HepG2 (cell line): ENCODE data around the gene ACAT1. TPM values are rescaled to one million over a fixed set of nuclear protein-coding genes. Genes with fewer than 3 reads are reported as not detected.

Source experiments
- ATAC-seq: fragments of 200-7000 bp; cut with Tn5 transposase; 3 replicates; pipeline ENCODE4 v1.9.1; 2020; ENCODE audit warnings: mild to moderate bottlenecking, moderate library complexity
- BruUV-seq: library from RNA; stranded (reverse); fragments of 400-500 nt; replicated peaks from 2 replicates; lab custom pipeline; 2021; lab: Mats Ljungman, UMichigan
- CTCF ChIA-PET: fragments of 300-600 bp; formaldehyde crosslinking; extraction: SDS; loops from one replicate; lab custom pipeline; 2021; ENCODE audit warnings: low total read pairs, inconsistent platforms, low intra/inter-chr PET ratio; lab: Yijun Ruan, JAX
- POLR2A ChIA-PET: fragments of 350-600 bp; sonication (Branson Sonifier 250); formaldehyde crosslinking; loops from one replicate; lab custom pipeline; 2020; ENCODE audit warnings: antibody characterized with exemption, inconsistent platforms; lab: Yijun Ruan, JAX
- DNase-seq: peaks from one replicate; pipeline ENCODE4 v3.0.0-alpha.2; 2015; ENCODE audit warnings: low spot score
- FAIRE-seq: peaks from 3 replicates; lab custom pipeline; 2011; peaks lifted over from hg19 to GRCh38; lab: Jason Lieb, UNC
- H2AFZ ChIP-seq: one replicate; pipeline ENCODE4 v1.6.1; 2011; ENCODE audit warnings: low read length, inconsistent platforms
- H3K27ac ChIP-seq: fragments of 300-600 bp; 3 replicates; pipeline ENCODE4 v1.8.0; 2011; ENCODE audit warnings: mixed run types, mild to moderate bottlenecking, mixed read lengths, low read length, inconsistent platforms; ENCODE audit not compliant: insufficient read depth; ENCODE audit errors: extremely low read length
- H3K27me3 ChIP-seq, 2 experiments: fragments of 200-600 bp in 1 of 2; 2 replicates in 1 of 2; 3 replicates in 1 of 2; pipeline versions ENCODE4 v1.6.0 to v1.8.0; 2011; ENCODE audit warnings: low read length in 2 of 2, mild to moderate bottlenecking in 2 of 2, moderate library complexity in 2 of 2, inconsistent platforms in 1 of 2; ENCODE audit not compliant: insufficient read depth in 2 of 2, control insufficient read depth in 1 of 2
- H3K36me3 ChIP-seq, 2 experiments: fragments of 200-600 bp in 1 of 2; replicated peaks in 1 of 2; 2 replicates in 1 of 2; 3 replicates in 1 of 2; pipeline versions ENCODE4 v1.5.1 to v1.8.0; 2011; ENCODE audit warnings: low read length in 2 of 2, inconsistent platforms in 1 of 2; ENCODE audit not compliant: insufficient read depth in 2 of 2, control insufficient read depth in 1 of 2
- H3K4me1 ChIP-seq: 2 replicates; pipeline ENCODE4 v1.5.1; 2012; ENCODE audit warnings: low read length, inconsistent platforms; ENCODE audit not compliant: insufficient read depth
- H3K4me2 ChIP-seq: 2 replicates; pipeline ENCODE4 v1.6.0; 2011; ENCODE audit warnings: low read depth, low read length, inconsistent platforms
- H3K4me3 ChIP-seq, 3 experiments: fragments of 200-600 bp in 1 of 3; sonication (generic), shearing (Covaris generic) in 1 of 3; replicated peaks in 1 of 3; 2 replicates each; pipeline ENCODE4 v1.5.1; 2011 to 2016; ENCODE audit warnings: low read length in 3 of 3, inconsistent platforms in 2 of 3, low read depth in 2 of 3, mild to moderate bottlenecking in 2 of 3, control low read depth in 1 of 3, mixed read lengths in 1 of 3; ENCODE audit not compliant: insufficient read depth in 1 of 3
- H3K79me2 ChIP-seq: one replicate; pipeline ENCODE4 v1.6.1; 2011; ENCODE audit warnings: low read length, inconsistent platforms; ENCODE audit not compliant: insufficient read depth
- H3K9ac ChIP-seq: 2 replicates; pipeline ENCODE4 v1.6.0; 2011; ENCODE audit warnings: mild to moderate bottlenecking, low read depth, low read length, inconsistent platforms; ENCODE audit not compliant: insufficient read depth
- H3K9me3 ChIP-seq: 2 replicates; pipeline ENCODE4 v1.5.1; 2012; ENCODE audit warnings: mild to moderate bottlenecking, low read length
- H4K20me1 ChIP-seq: 2 replicates; pipeline ENCODE4 v1.6.0; 2011; ENCODE audit warnings: inconsistent platforms, mild to moderate bottlenecking, low read length, moderate library complexity; ENCODE audit not compliant: insufficient read depth
- ARNT ChIP-seq: fragments of 450-650 bp; IDR thresholded peaks from 2 replicates; pipeline ENCODE4 v1.6.1; 2017
- MATR3 ChIP-seq: sonication (generic); formaldehyde crosslinking; IDR thresholded peaks from 2 replicates; pipeline ENCODE4 v1.4.0; 2020; ENCODE audit warnings: missing genetic modification reagents
- PCBP1 ChIP-seq: fragments of 200-400 bp; formaldehyde crosslinking; IDR thresholded peaks from 2 replicates; pipeline ENCODE4 v1.6.1; 2017; ENCODE audit warnings: mild to moderate bottlenecking, low read depth, low read length, borderline replicate concordance
- POGZ ChIP-seq: sonication (generic); formaldehyde crosslinking; IDR thresholded peaks from 2 replicates; pipeline ENCODE4 v1.4.0; 2020; ENCODE audit warnings: mild to moderate bottlenecking, missing genetic modification reagents
- SNAPC2 ChIP-seq: sonication (generic); formaldehyde crosslinking; IDR thresholded peaks from 2 replicates; pipeline ENCODE4 v1.8.1; 2022; ENCODE audit warnings: mild to moderate bottlenecking, missing genetic modification reagents
- TBL1XR1 ChIP-seq: fragments of 150-350 bp; IDR thresholded peaks from 2 replicates; pipeline ENCODE4 v1.6.1; 2014; ENCODE audit warnings: borderline replicate concordance, low read length; ENCODE audit not compliant: partially characterized antibody
- ZBTB1 ChIP-seq: sonication (generic); formaldehyde crosslinking; IDR thresholded peaks from 2 replicates; pipeline ENCODE4 v1.4.0; 2020; ENCODE audit warnings: missing genetic modification reagents, borderline replicate concordance
- ZC3H13 ChIP-seq: sonication (generic); formaldehyde crosslinking; IDR thresholded peaks from 2 replicates; pipeline ENCODE4 v1.8.1; 2023; ENCODE audit warnings: mild to moderate bottlenecking, missing genetic modification reagents, moderate library complexity
- ZSCAN21 ChIP-seq: sonication (generic); formaldehyde crosslinking; IDR thresholded peaks from 2 replicates; pipeline ENCODE4 v1.8.0; 2022; ENCODE audit warnings: mild to moderate bottlenecking, missing genetic modification reagents, moderate library complexity, borderline replicate concordance
- WGBS: methylation state at CpG from one replicate; pipeline ENCODE4 v1.1.6; 2017; ENCODE audit warnings: low lambda C conversion rate; 5-methylcytosine and 5-hydroxymethylcytosine counted together
- in situ Hi-C: cut with HindIII; loops from 2 replicates; pipeline ENCODE4 v1.10.0; 2017; ENCODE audit warnings: low pct_unique_long_range_greater_than_20kb; ENCODE audit not compliant: extremely low pct_ligation_motif_present
- intact Hi-C: fragments of 100-400 bp; cut with micrococcal nuclease; formaldehyde crosslinking; loops from one replicate; pipeline ENCODE4 v1.10.0; 2022; ENCODE audit not compliant: unreplicated experiment
- polyA plus RNA-seq, 8 experiments: library from polyadenylated mRNA; depleted of rRNA in 3 of 8; stranded (reverse) in 7 of 8; unstranded in 1 of 8; fragments of >200 nt; fragmentation: Illumina TruSeq in 4 of 8; extraction: Trizol in 4 of 8; gene quantifications; 2 replicates each; pipeline versions ENCODE4 v1.2.1 to v1.2.3, GENCODE V29; 2011 to 2016; ENCODE audit warnings: low read depth in 4 of 8, missing spikeins in 1 of 8, mixed read lengths in 1 of 8; ENCODE audit not compliant: insufficient read depth in 1 of 8
- total RNA-seq, 5 experiments: library from RNA; depleted of rRNA; stranded (reverse); fragments of >200 nt; fragmentation: Illumina TruSeq; extraction: Trizol; gene quantifications; 2 replicates each; pipeline ENCODE4 v1.2.3, GENCODE V29; 2016; ENCODE audit warnings: low read depth in 1 of 5
- TF ChIP-seq, protein P1 (sequence below): sonication (generic); formaldehyde crosslinking; IDR thresholded peaks from 2 replicates; pipeline ENCODE4 v1.9.0; 2021; ENCODE audit warnings: missing genetic modification reagents, mild to moderate bottlenecking, borderline replicate concordance
- TF ChIP-seq, protein P2 (sequence below): sonication (generic); formaldehyde crosslinking; conservative IDR thresholded peaks from 2 replicates; pipeline ENCODE4 v1.8.0; 2022; ENCODE audit warnings: missing genetic modification reagents
- TF ChIP-seq, protein P3 (sequence below): sonication (generic); formaldehyde crosslinking; IDR thresholded peaks from 2 replicates; pipeline ENCODE4 v1.8.1; 2023; ENCODE audit warnings: missing genetic modification reagents, inconsistent platforms, borderline replicate concordance
- TF ChIP-seq, protein P4 (sequence below): IDR thresholded peaks from 2 replicates; pipeline ENCODE4 v1.6.1; 2018; ENCODE audit warnings: missing genetic modification reagents
- TF ChIP-seq, protein P5 (sequence below): sonication (generic); formaldehyde crosslinking; IDR thresholded peaks from 2 replicates; pipeline ENCODE4 v1.4.0; 2020; ENCODE audit warnings: missing genetic modification reagents, mild to moderate bottlenecking, borderline replicate concordance

The ACAT1 gene
- total and polyA plus RNA-seq, 2 of the 13 experiments (the other 11 are each of a cell fraction or from before 2014, with no cell fraction given), result 103 to 165 TPM

DNA sequence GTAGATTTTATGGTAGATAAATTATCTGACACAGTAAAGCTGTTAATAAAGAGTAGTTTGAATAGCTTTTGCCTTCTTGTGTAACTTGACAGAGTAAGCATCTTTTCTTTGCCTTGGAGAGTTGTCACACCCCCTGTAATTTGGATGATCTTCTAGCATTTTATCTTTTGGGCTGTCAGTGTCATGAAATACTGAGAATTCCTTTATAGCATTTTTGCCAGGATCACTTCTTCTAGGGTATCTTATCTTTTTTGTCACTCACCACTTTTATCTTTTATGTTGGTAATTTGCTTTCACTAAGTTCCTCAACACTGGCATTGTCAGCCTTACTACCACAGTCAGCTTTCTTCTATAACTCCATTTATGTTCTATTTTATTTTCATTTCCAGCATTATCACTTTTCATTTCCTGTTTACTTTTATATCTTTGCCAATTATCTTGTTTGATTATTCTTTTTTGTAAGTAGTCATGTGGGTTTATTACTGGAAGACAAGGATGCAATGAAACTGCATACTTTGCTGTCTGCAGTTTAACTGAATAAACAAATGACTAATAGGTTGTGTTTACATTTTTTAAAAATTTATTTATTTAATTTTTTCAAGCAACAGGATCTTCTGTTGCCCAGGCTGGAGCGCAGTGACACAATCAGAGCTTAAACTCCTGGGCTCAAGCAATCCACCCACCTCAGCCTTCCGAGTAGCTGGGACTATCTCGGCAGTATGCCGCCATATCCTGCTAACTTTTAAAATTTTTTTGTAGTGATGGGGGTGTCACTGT, 28.1 kb upstream of the ACAT1 start:
- H3K27ac ChIP-seq, result no peak overlapping the region
- POLR2A ChIA-PET, result no interaction called here

More for the DNA sequence above, 28.1 kb upstream of the ACAT1 start:
- no peaks in the 10 kb centered on the region for H3K9me3 ChIP-seq
- FAIRE-seq (no peak), DNase-seq (no peak), ATAC-seq (no peak)
- H4K20me1 ChIP-seq, result no peaks in the 10 kb centered on the region
- H3K4me3 ChIP-seq, result no peak overlapping the region
- CTCF ChIA-PET, result no interaction called here
- WGBS, result 97% methylated on average over 4 of the region's 4 CpGs
- no peak overlapping the region for H3K9ac ChIP-seq
- BruUV-seq, result no TSS peak
- H3K36me3 ChIP-seq, result peaks cover 10 to 43% of the 10 kb centered on the region in 2 experiments; a peak in 4 of 5 replicates
- no peaks in the 10 kb centered on the region for H3K27me3 ChIP-seq
- in situ Hi-C loops (no loop called here), intact Hi-C loops (no loop called here)
- no peak overlapping the region for H2AFZ ChIP-seq
- H3K4me2 ChIP-seq, result no peak overlapping the region
- H3K4me1 ChIP-seq, result no peaks in the 10 kb centered on the region
- H3K79me2 ChIP-seq, result no peaks in the 10 kb centered on the region
- TF ChIP-seq, protein P1, sequence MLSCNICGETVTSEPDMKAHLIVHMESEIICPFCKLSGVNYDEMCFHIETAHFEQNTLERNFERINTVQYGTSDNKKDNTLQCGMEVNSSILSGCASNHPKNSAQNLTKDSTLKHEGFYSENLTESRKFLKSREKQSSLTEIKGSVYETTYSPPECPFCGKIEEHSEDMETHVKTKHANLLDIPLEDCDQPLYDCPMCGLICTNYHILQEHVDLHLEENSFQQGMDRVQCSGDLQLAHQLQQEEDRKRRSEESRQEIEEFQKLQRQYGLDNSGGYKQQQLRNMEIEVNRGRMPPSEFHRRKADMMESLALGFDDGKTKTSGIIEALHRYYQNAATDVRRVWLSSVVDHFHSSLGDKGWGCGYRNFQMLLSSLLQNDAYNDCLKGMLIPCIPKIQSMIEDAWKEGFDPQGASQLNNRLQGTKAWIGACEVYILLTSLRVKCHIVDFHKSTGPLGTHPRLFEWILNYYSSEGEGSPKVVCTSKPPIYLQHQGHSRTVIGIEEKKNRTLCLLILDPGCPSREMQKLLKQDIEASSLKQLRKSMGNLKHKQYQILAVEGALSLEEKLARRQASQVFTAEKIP (CRISPR knock-in tag), result no peak
- TF ChIP-seq SNAPC2 (CRISPR knock-in tag), result no peak
- no peak for TF ChIP-seq MATR3 (CRISPR knock-in tag)
- no peak for TF ChIP-seq PCBP1
- TF ChIP-seq, protein P2, sequence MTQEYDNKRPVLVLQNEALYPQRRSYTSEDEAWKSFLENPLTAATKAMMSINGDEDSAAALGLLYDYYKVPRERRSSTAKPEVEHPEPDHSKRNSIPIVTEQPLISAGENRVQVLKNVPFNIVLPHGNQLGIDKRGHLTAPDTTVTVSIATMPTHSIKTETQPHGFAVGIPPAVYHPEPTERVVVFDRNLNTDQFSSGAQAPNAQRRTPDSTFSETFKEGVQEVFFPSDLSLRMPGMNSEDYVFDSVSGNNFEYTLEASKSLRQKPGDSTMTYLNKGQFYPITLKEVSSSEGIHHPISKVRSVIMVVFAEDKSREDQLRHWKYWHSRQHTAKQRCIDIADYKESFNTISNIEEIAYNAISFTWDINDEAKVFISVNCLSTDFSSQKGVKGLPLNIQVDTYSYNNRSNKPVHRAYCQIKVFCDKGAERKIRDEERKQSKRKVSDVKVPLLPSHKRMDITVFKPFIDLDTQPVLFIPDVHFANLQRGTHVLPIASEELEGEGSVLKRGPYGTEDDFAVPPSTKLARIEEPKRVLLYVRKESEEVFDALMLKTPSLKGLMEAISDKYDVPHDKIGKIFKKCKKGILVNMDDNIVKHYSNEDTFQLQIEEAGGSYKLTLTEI (CRISPR knock-in tag), result no peak
- no peak for TF ChIP-seq POGZ
- TF ChIP-seq, protein P3, sequence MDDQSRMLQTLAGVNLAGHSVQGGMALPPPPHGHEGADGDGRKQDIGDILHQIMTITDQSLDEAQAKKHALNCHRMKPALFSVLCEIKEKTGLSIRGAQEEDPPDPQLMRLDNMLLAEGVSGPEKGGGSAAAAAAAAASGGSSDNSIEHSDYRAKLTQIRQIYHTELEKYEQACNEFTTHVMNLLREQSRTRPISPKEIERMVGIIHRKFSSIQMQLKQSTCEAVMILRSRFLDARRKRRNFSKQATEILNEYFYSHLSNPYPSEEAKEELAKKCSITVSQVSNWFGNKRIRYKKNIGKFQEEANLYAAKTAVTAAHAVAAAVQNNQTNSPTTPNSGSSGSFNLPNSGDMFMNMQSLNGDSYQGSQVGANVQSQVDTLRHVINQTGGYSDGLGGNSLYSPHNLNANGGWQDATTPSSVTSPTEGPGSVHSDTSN (CRISPR knock-in tag), result no peak
- TF ChIP-seq ARNT, result no peak
- no peak for TF ChIP-seq ZSCAN21
- TF ChIP-seq TBL1XR1, result no peak
- TF ChIP-seq ZC3H13 (CRISPR knock-in tag), result no peak
- TF ChIP-seq, protein P4, sequence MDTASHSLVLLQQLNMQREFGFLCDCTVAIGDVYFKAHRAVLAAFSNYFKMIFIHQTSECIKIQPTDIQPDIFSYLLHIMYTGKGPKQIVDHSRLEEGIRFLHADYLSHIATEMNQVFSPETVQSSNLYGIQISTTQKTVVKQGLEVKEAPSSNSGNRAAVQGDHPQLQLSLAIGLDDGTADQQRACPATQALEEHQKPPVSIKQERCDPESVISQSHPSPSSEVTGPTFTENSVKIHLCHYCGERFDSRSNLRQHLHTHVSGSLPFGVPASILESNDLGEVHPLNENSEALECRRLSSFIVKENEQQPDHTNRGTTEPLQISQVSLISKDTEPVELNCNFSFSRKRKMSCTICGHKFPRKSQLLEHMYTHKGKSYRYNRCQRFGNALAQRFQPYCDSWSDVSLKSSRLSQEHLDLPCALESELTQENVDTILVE (CRISPR knock-in tag), result no peak
- no peak for TF ChIP-seq ZBTB1
- TF ChIP-seq, protein P5, sequence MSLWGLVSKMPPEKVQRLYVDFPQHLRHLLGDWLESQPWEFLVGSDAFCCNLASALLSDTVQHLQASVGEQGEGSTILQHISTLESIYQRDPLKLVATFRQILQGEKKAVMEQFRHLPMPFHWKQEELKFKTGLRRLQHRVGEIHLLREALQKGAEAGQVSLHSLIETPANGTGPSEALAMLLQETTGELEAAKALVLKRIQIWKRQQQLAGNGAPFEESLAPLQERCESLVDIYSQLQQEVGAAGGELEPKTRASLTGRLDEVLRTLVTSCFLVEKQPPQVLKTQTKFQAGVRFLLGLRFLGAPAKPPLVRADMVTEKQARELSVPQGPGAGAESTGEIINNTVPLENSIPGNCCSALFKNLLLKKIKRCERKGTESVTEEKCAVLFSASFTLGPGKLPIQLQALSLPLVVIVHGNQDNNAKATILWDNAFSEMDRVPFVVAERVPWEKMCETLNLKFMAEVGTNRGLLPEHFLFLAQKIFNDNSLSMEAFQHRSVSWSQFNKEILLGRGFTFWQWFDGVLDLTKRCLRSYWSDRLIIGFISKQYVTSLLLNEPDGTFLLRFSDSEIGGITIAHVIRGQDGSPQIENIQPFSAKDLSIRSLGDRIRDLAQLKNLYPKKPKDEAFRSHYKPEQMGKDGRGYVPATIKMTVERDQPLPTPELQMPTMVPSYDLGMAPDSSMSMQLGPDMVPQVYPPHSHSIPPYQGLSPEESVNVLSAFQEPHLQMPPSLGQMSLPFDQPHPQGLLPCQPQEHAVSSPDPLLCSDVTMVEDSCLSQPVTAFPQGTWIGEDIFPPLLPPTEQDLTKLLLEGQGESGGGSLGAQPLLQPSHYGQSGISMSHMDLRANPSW (CRISPR knock-in tag), result no peak
- TF ChIP-seq, all 625 proteins: peak for 0
